ENCODE measurements around the gene TATDN2. TPM values are rescaled to one million over a fixed set of nuclear protein-coding genes. Genes with fewer than 3 reads are reported as not detected.

The TATDN2 gene
- total and polyA plus RNA-seq, 7 donors: 9.6 to 22.7 (median 18.8) TPM

DNA sequence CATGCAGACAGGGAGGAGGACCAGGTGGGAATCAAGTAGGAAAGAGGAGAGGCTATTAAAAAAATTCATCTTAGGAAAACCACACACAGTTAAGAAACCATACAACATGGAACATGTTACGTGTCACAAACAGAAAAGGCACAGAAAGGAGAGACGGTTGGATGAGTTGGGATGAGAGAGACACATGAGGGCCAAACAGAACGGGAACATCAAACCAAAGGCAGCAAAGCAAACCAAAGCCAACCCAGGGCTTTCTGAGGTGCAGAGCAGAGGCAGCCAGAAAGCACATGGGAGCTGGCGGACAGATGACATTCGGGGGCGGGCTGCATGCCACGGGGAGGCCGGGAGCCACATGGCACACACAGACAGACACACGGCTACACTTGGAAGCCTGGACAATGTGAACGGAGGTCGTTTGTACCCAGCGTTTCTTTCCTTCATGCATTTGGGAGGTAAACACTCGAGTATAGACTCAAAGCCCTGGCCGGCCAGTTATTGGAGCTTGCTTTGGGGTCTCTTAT lies 81.3 kb downstream of the TATDN2 start:
- DNase-seq (peak in 1 of 2 donors; percentile 73), ATAC-seq (peak; percentile 28 to 63 (median 40))
- Histone ChIP-seq H3K4me3 (no peak overlapping the region), H3K27ac (peak overlapping the region; percentile 30), H3K27me3 (ENCODE audit: insufficient read depth in 3 of 3, low read length in 2 of 3) (no peaks in the 10 kb centered on the region), H3K9me3 (no peaks in the 10 kb centered on the region), H3K4me1 (peaks cover 12% of the 10 kb centered on the region), H3K36me3 (ENCODE audit: insufficient read depth in 1 of 2, low read depth in 1 of 2) (no peaks in the 10 kb centered on the region)
- intact Hi-C loops (cut with DNase I): loop anchor here in 1 of 2 donors (10.0 kb wide), 1 partner anchor 305 kb away; the partner anchor contains the start of gene FANCD2
- TF ChIP-seq, protein P1, sequence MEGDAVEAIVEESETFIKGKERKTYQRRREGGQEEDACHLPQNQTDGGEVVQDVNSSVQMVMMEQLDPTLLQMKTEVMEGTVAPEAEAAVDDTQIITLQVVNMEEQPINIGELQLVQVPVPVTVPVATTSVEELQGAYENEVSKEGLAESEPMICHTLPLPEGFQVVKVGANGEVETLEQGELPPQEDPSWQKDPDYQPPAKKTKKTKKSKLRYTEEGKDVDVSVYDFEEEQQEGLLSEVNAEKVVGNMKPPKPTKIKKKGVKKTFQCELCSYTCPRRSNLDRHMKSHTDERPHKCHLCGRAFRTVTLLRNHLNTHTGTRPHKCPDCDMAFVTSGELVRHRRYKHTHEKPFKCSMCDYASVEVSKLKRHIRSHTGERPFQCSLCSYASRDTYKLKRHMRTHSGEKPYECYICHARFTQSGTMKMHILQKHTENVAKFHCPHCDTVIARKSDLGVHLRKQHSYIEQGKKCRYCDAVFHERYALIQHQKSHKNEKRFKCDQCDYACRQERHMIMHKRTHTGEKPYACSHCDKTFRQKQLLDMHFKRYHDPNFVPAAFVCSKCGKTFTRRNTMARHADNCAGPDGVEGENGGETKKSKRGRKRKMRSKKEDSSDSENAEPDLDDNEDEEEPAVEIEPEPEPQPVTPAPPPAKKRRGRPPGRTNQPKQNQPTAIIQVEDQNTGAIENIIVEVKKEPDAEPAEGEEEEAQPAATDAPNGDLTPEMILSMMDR (IDR thresholded peaks at IDR 0.05): no peak
- 29 to 38% (median 34%) methylated on average over 14 of the region's 14 CpGs for WGBS, 3 donors

- WGBS, 3 donors: 77 to 84% (median 83%) methylated on average over 12 of the region's 12 CpGs
- H3K27ac ChIP-seq: peak overlapping the region; percentile 30
- ATAC-seq (no peak), DNase-seq (peak in 1 of 2 donors; percentile 46)
- H3K9me3 ChIP-seq: no peaks in the 10 kb centered on the region
- H3K27me3 ChIP-seq (ENCODE audit: insufficient read depth in 3 of 3, low read length in 2 of 3): no peaks in the 10 kb centered on the region
- intact Hi-C loops (cut with DNase I): no loop called here
- TF ChIP-seq, protein P1 (IDR thresholded peaks at IDR 0.05): no peak
- H3K36me3 ChIP-seq (ENCODE audit: insufficient read depth in 1 of 2, low read depth in 1 of 2): no peaks in the 10 kb centered on the region
- H3K4me1 ChIP-seq: peaks cover 19% of the 10 kb centered on the region
- no peak overlapping the region for H3K4me3 ChIP-seq
These were observed 82.1 kb downstream of the TATDN2 start for GRCh38 chr3:10330319-10330718.

Other genes starting within 250 kb of the TATDN2 start
- gene FANCD2, start 222.0 kb upstream of the TATDN2 start, total RNA-seq: 1 to 10 TPM in 1 of 4 donors, under 1 TPM in 3; 0.39 to 1.0 (median 0.75) TPM
- gene FANCD2, start 222.0 kb upstream of the TATDN2 start, polyA plus RNA-seq: 1 to 10 TPM in 1 of 3 donors, under 1 TPM in 2; 0.08 to 1.0 (median 0.47) TPM
- gene FANCD2OS, start 140.2 kb upstream of the TATDN2 start, total RNA-seq: not detected
- gene FANCD2OS, start 140.2 kb upstream of the TATDN2 start, polyA plus RNA-seq: not detected
- gene BRK1, start 132.8 kb upstream of the TATDN2 start, total RNA-seq: 10 to 100 TPM; 73.8 to 82.7 (median 78.9) TPM
- 100 to 1,000 TPM; 117 to 164 (median 156) TPM for gene BRK1, start 132.8 kb upstream of the TATDN2 start, polyA plus RNA-seq
- 10 to 100 TPM; 13.5 to 18.2 (median 16.6) TPM for gene VHL, start 106.7 kb upstream of the TATDN2 start, total RNA-seq
- 10 to 100 TPM in 2 of 3 donors, 1 to 10 TPM in 1; 9.7 to 18.3 (median 13.0) TPM for gene VHL, start 106.7 kb upstream of the TATDN2 start, polyA plus RNA-seq
- 10 to 100 TPM in 2 of 4 donors, 1 to 10 TPM in 2; 3.9 to 21.3 (median 12.8) TPM for gene IRAK2, start 83.5 kb upstream of the TATDN2 start, total RNA-seq
- 10 to 100 TPM in 1 of 3 donors, 1 to 10 TPM in 2; 5.9 to 11.7 (median 9.1) TPM for gene IRAK2, start 83.5 kb upstream of the TATDN2 start, polyA plus RNA-seq
- gene GHRL, start 44.5 kb downstream of the TATDN2 start, total RNA-seq: under 1 TPM in 1 of 4 donors, not detected in 3; 0.88 TPM
- gene GHRL, start 44.5 kb downstream of the TATDN2 start, polyA plus RNA-seq: under 1 TPM in 2 of 3 donors, not detected in 1; 0.16 to 0.18 TPM
- gene SEC13, start 72.7 kb downstream of the TATDN2 start, total RNA-seq: 10 to 100 TPM; 56.3 to 95.5 (median 83.0) TPM
- 100 to 1,000 TPM; 118 to 200 (median 181) TPM for gene SEC13, start 72.7 kb downstream of the TATDN2 start, polyA plus RNA-seq

Measured in psoas muscle (tissue), 8 donors.